Astrocyte of the cerebellum (primary cell): ENCODE data around the gene SMIM44.

Source experiments
- DNase-seq: peaks from one replicate; pipeline ENCODE4 v3.0.0-alpha.2; 2011; ENCODE audit warnings: low read depth
- H3K4me3 ChIP-seq: 2 replicates; pipeline ENCODE4 v1.5.1; 2011; ENCODE audit warnings: mild to moderate bottlenecking, low read depth, low read length, moderate library complexity
- in situ Hi-C: cut with HindIII; loops from 2 replicates; pipeline ENCODE4 v1.10.0; 2017; ENCODE audit warnings: low sequenced_read_pairs
- TF ChIP-seq, protein P1 (sequence below): IDR thresholded peaks from 2 replicates; pipeline ENCODE4 v1.5.1; 2012; ENCODE audit warnings: low read length, low read depth, moderate library complexity, mild to moderate bottlenecking; ENCODE audit errors: missing control alignments

Gene SMIM44

DNA sequence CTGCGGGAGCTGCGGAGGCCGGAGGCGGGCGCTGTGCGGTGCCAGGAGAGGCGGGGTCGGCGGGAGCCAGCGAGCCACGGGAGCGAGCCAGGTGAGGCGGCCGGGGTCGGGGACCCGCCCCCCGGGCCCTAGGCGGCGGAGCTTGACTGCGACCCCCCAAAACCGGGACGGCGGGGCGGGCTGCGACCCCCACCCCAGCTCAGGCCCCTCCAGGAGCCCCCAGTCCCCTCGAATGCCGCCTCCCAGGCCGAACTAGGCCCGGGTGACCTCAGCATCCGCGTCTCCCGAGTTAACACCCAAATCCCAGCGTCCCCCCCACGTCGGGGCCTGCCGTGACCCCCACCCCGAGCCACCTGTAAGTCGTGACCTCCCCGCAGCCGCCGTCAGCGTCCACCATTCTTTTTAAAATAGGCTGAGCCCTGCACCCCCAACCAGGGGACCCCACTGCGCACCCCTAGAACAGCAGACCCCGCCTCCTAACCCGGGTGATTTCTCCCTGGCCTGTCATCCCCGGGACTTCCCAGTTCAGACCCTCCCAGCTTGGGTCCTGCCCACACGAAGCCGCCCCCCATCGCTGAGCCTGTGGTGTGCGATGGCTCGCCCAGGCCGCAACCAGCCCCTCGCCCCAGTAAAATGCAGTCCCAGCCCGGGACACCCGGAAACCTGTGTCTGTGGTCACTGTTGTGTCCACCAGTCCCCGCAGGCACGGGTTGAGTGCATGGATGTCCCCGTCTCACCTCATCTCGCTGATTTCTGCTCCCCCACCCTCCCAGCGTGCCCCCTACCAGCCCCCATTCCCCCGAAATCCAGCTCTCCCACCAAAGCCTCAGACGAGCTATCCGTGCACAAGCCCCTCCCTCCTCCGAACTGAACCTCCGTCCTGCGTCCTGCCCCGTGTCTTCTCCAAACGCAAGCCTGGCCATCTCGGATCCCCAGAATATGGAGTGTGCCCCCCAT lies 23.4 kb upstream of the SMIM44 start:
- TF ChIP-seq, protein P1, sequence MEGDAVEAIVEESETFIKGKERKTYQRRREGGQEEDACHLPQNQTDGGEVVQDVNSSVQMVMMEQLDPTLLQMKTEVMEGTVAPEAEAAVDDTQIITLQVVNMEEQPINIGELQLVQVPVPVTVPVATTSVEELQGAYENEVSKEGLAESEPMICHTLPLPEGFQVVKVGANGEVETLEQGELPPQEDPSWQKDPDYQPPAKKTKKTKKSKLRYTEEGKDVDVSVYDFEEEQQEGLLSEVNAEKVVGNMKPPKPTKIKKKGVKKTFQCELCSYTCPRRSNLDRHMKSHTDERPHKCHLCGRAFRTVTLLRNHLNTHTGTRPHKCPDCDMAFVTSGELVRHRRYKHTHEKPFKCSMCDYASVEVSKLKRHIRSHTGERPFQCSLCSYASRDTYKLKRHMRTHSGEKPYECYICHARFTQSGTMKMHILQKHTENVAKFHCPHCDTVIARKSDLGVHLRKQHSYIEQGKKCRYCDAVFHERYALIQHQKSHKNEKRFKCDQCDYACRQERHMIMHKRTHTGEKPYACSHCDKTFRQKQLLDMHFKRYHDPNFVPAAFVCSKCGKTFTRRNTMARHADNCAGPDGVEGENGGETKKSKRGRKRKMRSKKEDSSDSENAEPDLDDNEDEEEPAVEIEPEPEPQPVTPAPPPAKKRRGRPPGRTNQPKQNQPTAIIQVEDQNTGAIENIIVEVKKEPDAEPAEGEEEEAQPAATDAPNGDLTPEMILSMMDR = no peak
- in situ Hi-C loops = no loop called here
- peak overlapping the region; percentile 87 for H3K4me3 ChIP-seq
- DNase-seq = no peak

DNA sequence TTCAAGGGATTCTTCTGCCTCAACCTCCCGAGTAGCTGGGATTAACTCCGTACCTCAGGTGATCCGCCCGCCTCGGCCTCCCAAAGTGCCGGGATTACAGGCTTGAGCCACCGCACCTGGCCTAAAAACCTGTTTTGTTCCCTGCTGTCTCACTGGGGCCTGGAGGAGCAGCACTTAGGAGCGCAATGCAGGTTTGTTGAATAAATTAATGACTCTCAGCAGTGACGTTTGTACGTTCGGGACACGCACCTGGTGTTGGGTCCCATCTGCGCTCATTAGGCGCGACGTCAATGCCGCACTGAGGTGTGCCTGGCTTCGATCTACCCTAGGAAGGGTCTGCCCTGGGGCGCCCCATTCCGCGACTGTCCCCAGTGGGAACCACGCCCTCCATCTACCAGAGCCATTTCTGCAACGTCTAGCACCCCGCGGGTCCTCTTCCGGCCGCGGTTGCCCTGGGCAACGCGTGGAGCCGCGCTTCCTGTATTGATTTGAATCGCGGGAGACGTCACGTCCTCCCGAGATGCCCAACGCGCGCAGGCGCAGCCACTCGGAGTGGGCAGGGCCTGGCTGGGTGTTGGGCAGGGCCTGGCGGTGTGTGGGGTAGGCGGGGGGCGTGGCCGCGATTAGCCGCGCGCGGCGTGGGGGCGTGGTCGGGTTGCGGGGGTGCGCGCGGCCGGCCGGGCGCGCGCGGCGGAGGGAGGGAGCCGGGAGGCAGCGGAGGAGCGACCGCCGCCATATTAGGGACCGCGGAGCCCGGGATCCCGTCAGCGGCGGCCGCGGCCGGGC lies 22.6 kb upstream of the SMIM44 start, which contains the start of gene FZR1:
Gene FZR1 (plus strand): TSS at position 714 of the 786 bp plus-strand sequence. CDS start 16,679 bp downstream, outside the sequence.
- H3K4me3 ChIP-seq = peak within 1 kb of the TSS; percentile 87
- peak; percentile 94 for DNase-seq
- in situ Hi-C loops = no loop called here
- TF ChIP-seq, protein P1 = no peak

DNA sequence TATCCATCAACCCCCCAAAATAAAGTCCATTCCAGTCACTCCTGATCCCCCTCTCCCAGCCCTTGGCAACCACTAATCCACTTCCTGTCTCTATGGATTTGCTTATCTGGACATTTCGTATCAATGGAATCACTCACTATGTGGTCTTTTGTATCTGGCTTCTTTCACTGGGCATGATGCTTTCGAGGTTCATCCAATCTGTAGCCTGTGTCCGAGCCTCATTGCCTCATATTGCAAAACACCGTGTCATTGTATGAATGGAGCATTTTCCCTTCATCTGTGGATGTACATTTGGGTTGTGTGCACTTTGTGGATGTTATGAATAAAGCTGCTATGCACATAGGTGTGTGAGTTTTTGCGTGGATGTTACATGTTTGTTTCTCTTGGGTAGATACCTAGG lies 21.5 kb upstream of the SMIM44 start:
- TF ChIP-seq, protein P1 = no peak
- no peak for DNase-seq
- H3K4me3 ChIP-seq = no peak overlapping the region
- in situ Hi-C loops = no loop called here

DNA sequence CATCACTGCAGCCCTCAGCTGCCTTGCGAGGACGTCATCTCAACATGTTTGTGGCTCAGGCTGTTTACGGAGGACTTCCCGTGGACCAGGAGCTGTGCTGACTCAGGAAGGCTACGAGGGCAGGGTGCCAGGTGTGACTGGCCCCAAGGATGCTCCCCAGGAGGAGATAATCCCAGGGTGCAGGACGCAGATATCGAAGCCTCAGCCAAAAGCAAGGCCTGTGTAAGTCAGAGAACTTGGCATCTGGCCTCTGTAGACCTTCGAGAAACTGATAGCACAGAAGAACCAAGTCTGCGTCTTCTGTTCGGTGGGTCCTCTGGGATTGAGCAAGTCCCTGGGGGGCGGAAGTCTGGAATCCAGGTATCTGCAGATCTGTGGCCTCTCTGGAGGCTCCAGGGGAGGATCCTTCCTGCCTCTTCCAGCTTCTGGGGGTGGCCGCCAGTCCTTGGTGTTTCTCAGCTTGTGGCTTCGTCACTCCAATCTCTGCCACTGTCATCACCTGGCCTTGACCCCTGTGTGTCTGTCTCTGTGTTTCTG lies 19.9 kb upstream of the SMIM44 start:
- no peak for DNase-seq
- TF ChIP-seq, protein P1 = no peak
- H3K4me3 ChIP-seq = no peak overlapping the region
- in situ Hi-C loops = no loop called here

DNA sequence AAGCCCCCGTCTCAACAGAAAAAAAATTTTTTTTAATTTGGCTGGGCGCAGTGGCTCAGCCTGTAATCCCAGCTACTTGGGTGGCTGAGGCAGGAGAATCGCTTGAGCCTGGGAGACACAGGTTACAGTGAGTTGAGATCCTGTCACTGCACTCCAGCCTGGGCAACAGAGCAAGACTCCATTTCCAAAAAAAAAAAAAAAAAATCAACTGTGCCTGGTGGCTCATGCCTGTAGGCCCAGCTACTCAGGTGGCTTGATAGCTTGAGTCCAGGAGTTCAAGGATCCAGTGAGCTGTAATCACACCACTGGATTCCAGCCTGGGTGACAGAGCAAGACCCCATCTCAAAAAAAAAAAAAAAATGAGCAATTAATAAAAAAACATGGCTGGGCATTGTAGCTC lies 18.5 kb upstream of the SMIM44 start:
- TF ChIP-seq, protein P1 = no peak
- in situ Hi-C loops = no loop called here
- DNase-seq = no peak
- H3K4me3 ChIP-seq = no peak overlapping the region

DNA sequence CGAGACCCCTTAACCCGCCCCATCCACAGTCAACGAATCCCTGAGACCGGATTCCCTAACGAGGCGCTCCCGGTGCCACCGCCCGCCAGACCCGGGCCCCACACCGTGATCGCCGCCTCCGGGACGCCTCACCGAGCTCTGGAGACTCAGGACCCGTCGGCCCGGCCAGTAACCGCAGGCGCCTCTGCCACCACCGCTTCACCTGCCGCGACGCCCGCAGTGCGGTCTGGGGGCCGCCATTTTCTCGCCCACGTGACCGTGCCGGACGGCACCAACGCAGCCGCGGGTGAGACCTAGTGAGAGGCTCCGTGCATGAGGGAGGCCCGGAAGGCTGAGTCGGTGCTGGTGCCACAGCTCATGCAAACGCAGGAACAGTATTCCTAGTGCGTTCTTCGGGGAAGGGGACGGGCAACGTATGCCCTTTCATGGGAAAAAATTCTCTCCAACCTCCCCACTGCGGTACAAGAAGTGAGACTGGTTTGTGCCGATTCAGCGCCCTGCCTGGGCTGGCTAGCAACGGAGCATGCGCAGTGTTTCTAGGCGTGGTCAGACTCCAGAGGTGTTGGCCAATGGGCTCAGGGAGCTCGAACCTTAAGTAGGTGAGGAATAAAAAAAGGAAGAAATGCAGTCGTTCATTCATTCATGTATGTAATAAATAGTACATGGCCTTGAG lies 17.3 kb upstream of the SMIM44 start, which contains the start of gene DOHH:
Gene DOHH (minus strand): TSS at position 246 of the 673 bp plus-strand sequence. CDS start 3,860 bp downstream, outside the sequence.
- in situ Hi-C loops = no loop called here
- peak; percentile 96 for DNase-seq
- H3K4me3 ChIP-seq = peak within 1 kb of the TSS; percentile 58
- TF ChIP-seq, protein P1 = no peak
